ENCODE data around the gene VPS16.
"Not testable (repeated sequence)": the region's sequence is repeated elsewhere in the genome, so short reads cannot be mapped to it uniquely, and the experiment has no call there.

VPS16 gene

DNA sequence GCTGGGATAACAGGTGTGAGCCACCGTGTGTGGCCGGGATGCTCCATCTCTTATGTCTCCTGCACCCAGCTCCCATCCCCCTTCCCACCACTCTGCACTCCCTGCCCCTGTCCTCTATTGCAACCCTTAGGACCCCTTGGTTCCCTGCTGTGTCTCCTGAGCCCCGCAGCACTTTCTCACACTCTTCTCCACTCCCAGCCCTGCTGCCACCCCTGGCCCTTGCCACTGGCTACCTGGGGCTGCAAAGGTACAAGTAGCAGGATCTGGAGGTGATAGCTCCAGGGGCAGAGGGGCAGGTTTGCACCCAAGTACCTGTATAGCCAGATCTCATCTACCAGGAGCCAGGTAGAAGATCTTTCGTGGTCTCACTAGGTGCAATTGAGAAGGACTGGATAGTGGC is 33.5 kb upstream of the VPS16 start:
- TF ChIP-seq ZNF8 (CRISPR knock-in tag; IDR thresholded peaks at IDR 0.05), result no peak
- TF ChIP-seq RARB (CRISPR knock-in tag; IDR thresholded peaks at IDR 0.05), result no peak
- TF ChIP-seq CSDC2 (CRISPR knock-in tag; IDR thresholded peaks at IDR 0.05), result no peak
- no peak for TF ChIP-seq TCF4 (CRISPR knock-in tag; IDR thresholded peaks at IDR 0.05; ENCODE audit: borderline replicate concordance)
- TF ChIP-seq SNAI2 (CRISPR knock-in tag; IDR thresholded peaks at IDR 0.05), result no peak
- no peak for TF ChIP-seq ESRRG (CRISPR knock-in tag; IDR thresholded peaks at IDR 0.05)
- TF ChIP-seq BACH2 (CRISPR knock-in tag; IDR thresholded peaks at IDR 0.05; ENCODE audit: borderline replicate concordance), result no peak
- TF ChIP-seq PPARA (CRISPR knock-in tag; IDR thresholded peaks at IDR 0.05; ENCODE audit: borderline replicate concordance), result no peak
- TF ChIP-seq ISL1 (CRISPR knock-in tag; IDR thresholded peaks at IDR 0.05), result no peak
- TF ChIP-seq ARNTL (CRISPR knock-in tag; IDR thresholded peaks at IDR 0.05; ENCODE audit: borderline replicate concordance, low read depth), result no peak
- TF ChIP-seq ZC3H10 (CRISPR knock-in tag; IDR thresholded peaks at IDR 0.05), result no peak
- no peak for ATAC-seq

DNA sequence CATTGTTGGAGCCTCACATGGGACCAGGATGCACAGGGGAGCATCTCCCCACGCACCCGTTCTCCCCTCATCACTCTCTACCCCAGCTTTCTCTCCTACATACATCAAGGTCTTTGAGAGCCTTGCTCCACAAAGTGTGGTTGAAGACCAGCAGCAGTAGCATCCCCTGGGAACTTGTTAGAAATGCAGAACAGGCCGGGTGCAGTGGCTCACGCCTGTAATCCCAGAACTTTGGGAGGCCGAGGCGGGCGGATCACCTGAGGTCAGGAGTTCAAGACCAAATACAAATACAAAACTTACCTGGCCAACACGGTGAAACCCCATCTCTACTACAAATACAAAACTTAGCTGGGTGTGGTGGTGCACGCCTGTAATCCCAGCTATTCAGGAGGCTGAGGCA is 32.6 kb upstream of the VPS16 start:
- ATAC-seq, result not testable (repeated sequence)

DNA sequence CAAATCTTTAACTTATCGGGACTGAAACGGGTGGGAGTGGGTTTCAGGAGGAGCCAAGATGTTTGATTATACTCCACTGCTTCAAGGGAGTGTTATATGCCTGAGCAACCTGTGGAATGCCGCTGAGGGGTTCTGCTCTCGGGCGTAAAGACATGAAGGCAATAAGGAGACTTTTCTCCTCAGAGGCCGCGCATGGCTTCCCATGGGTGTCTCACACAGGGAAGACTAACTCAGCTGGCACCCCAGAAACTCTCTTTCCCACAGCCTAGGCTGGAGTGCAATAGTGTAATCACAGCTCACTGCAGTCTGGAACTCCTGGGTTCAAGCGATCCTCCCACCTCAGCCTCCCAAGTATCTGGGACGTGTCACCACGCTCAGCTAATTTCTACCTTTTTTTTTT is 30.9 kb upstream of the VPS16 start:
- TF ChIP-seq, protein P1, sequence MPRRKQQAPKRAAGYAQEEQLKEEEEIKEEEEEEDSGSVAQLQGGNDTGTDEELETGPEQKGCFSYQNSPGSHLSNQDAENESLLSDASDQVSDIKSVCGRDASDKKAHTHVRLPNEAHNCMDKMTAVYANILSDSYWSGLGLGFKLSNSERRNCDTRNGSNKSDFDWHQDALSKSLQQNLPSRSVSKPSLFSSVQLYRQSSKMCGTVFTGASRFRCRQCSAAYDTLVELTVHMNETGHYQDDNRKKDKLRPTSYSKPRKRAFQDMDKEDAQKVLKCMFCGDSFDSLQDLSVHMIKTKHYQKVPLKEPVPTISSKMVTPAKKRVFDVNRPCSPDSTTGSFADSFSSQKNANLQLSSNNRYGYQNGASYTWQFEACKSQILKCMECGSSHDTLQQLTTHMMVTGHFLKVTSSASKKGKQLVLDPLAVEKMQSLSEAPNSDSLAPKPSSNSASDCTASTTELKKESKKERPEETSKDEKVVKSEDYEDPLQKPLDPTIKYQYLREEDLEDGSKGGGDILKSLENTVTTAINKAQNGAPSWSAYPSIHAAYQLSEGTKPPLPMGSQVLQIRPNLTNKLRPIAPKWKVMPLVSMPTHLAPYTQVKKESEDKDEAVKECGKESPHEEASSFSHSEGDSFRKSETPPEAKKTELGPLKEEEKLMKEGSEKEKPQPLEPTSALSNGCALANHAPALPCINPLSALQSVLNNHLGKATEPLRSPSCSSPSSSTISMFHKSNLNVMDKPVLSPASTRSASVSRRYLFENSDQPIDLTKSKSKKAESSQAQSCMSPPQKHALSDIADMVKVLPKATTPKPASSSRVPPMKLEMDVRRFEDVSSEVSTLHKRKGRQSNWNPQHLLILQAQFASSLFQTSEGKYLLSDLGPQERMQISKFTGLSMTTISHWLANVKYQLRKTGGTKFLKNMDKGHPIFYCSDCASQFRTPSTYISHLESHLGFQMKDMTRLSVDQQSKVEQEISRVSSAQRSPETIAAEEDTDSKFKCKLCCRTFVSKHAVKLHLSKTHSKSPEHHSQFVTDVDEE (CRISPR knock-in tag; IDR thresholded peaks at IDR 0.05), result no peak
- TF ChIP-seq ZNF8 (CRISPR knock-in tag; IDR thresholded peaks at IDR 0.05) (no peak), SNAI2 (CRISPR knock-in tag; IDR thresholded peaks at IDR 0.05) (no peak), RARB (CRISPR knock-in tag; IDR thresholded peaks at IDR 0.05) (no peak), ARNTL (CRISPR knock-in tag; IDR thresholded peaks at IDR 0.05; ENCODE audit: borderline replicate concordance, low read depth) (no peak), ESRRG (CRISPR knock-in tag; IDR thresholded peaks at IDR 0.05) (no peak)
- ATAC-seq, result no peak

DNA sequence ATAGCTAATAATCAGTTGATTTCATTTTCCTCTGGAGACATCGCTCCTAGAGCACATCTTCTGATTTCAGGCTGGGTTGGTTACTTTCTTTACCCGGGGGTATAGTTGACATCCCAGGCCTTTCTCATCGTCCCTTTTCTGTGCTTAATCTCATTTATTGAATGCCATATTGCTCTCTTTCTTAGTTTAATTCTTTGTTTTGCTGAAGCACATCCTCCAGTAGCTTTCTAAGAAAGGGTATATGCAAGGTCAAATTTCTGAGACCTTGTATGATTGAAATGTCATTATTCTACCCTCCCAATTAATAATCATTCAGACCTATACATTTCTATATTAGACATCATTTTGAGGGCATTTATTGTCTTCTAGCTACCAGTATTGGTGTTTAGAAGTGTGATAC is 28.4 kb upstream of the VPS16 start:
- no peak for TF ChIP-seq ZC3H10 (CRISPR knock-in tag; IDR thresholded peaks at IDR 0.05)
- TF ChIP-seq, protein P2, sequence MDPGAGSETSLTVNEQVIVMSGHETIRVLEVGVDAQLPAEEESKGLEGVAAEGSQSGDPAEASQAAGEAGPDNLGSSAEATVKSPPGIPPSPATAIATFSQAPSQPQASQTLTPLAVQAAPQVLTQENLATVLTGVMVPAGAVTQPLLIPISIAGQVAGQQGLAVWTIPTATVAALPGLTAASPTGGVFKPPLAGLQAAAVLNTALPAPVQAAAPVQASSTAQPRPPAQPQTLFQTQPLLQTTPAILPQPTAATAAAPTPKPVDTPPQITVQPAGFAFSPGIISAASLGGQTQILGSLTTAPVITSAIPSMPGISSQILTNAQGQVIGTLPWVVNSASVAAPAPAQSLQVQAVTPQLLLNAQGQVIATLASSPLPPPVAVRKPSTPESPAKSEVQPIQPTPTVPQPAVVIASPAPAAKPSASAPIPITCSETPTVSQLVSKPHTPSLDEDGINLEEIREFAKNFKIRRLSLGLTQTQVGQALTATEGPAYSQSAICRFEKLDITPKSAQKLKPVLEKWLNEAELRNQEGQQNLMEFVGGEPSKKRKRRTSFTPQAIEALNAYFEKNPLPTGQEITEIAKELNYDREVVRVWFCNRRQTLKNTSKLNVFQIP (CRISPR knock-in tag; IDR thresholded peaks at IDR 0.05; ENCODE audit: borderline replicate concordance, low read depth), result no peak
- no peak for TF ChIP-seq CSDC2 (CRISPR knock-in tag; IDR thresholded peaks at IDR 0.05)
- TF ChIP-seq, protein P3, sequence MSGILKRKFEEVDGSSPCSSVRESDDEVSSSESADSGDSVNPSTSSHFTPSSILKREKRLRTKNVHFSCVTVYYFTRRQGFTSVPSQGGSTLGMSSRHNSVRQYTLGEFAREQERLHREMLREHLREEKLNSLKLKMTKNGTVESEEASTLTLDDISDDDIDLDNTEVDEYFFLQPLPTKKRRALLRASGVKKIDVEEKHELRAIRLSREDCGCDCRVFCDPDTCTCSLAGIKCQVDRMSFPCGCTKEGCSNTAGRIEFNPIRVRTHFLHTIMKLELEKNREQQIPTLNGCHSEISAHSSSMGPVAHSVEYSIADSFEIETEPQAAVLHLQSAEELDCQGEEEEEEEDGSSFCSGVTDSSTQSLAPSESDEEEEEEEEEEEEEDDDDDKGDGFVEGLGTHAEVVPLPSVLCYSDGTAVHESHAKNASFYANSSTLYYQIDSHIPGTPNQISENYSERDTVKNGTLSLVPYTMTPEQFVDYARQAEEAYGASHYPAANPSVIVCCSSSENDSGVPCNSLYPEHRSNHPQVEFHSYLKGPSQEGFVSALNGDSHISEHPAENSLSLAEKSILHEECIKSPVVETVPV (CRISPR knock-in tag; IDR thresholded peaks at IDR 0.05), result no peak
- TF ChIP-seq, protein P4, sequence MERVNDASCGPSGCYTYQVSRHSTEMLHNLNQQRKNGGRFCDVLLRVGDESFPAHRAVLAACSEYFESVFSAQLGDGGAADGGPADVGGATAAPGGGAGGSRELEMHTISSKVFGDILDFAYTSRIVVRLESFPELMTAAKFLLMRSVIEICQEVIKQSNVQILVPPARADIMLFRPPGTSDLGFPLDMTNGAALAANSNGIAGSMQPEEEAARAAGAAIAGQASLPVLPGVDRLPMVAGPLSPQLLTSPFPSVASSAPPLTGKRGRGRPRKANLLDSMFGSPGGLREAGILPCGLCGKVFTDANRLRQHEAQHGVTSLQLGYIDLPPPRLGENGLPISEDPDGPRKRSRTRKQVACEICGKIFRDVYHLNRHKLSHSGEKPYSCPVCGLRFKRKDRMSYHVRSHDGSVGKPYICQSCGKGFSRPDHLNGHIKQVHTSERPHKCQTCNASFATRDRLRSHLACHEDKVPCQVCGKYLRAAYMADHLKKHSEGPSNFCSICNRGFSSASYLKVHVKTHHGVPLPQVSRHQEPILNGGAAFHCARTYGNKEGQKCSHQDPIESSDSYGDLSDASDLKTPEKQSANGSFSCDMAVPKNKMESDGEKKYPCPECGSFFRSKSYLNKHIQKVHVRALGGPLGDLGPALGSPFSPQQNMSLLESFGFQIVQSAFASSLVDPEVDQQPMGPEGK (CRISPR knock-in tag; IDR thresholded peaks at IDR 0.05; ENCODE audit: borderline replicate concordance), result no peak
- no peak for TF ChIP-seq ARNTL (CRISPR knock-in tag; IDR thresholded peaks at IDR 0.05; ENCODE audit: borderline replicate concordance, low read depth)
- TF ChIP-seq TOX (CRISPR knock-in tag; IDR thresholded peaks at IDR 0.05; ENCODE audit: borderline replicate concordance), result no peak
- TF ChIP-seq ZNF70 (CRISPR knock-in tag; IDR thresholded peaks at IDR 0.05), result no peak
- TF ChIP-seq BACH2 (CRISPR knock-in tag; IDR thresholded peaks at IDR 0.05; ENCODE audit: borderline replicate concordance), result no peak
- TF ChIP-seq, protein P5, sequence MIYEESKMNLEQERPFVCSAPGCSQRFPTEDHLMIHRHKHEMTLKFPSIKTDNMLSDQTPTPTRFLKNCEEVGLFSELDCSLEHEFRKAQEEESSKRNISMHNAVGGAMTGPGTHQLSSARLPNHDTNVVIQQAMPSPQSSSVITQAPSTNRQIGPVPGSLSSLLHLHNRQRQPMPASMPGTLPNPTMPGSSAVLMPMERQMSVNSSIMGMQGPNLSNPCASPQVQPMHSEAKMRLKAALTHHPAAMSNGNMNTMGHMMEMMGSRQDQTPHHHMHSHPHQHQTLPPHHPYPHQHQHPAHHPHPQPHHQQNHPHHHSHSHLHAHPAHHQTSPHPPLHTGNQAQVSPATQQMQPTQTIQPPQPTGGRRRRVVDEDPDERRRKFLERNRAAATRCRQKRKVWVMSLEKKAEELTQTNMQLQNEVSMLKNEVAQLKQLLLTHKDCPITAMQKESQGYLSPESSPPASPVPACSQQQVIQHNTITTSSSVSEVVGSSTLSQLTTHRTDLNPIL (CRISPR knock-in tag; IDR thresholded peaks at IDR 0.05; ENCODE audit: low read depth), result no peak
- TF ChIP-seq RARB (CRISPR knock-in tag; IDR thresholded peaks at IDR 0.05), result no peak
- ATAC-seq, result no peak

Measured in SK-N-SH treated with all-trans-retinoic acid at 6 μM for 48 hours (cell line).